ENCODE data around the gene PLEKHA8.

DNA sequence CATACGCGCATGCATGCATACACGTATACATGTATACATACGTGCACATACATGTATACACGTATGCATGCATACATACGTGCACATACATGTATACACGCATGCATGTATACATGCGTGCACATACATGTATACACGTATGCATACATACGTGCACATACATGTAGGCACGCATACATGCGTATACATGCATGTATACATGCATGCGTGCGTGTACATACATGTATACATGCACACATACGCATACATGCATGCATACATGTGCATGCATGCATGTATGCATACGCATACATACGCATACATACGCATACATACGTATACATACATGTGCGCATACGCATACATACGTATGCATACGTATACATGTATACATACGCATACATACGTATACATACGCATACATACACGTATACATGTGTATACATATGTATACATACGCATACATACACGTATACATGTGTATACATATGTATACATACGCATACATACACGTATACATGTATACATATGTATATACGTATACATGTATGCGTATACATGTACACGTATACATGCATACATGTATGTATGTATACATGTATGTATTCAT lies 87.6 kb downstream of the PLEKHA8 start:
- TF ChIP-seq, protein P1, sequence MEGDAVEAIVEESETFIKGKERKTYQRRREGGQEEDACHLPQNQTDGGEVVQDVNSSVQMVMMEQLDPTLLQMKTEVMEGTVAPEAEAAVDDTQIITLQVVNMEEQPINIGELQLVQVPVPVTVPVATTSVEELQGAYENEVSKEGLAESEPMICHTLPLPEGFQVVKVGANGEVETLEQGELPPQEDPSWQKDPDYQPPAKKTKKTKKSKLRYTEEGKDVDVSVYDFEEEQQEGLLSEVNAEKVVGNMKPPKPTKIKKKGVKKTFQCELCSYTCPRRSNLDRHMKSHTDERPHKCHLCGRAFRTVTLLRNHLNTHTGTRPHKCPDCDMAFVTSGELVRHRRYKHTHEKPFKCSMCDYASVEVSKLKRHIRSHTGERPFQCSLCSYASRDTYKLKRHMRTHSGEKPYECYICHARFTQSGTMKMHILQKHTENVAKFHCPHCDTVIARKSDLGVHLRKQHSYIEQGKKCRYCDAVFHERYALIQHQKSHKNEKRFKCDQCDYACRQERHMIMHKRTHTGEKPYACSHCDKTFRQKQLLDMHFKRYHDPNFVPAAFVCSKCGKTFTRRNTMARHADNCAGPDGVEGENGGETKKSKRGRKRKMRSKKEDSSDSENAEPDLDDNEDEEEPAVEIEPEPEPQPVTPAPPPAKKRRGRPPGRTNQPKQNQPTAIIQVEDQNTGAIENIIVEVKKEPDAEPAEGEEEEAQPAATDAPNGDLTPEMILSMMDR (IDR thresholded peaks at IDR 0.05 in 8 of 11, conservative IDR thresholded peaks at IDR 0.05 in 3 of 11): no peak
- no peak for TF ChIP-seq POLR2AphosphoS5 (IDR thresholded peaks at IDR 0.05)
- no peak for TF ChIP-seq POLR2A (IDR thresholded peaks at IDR 0.05)
